Measurements from ENCODE around the gene CFAP61.

CFAP61 gene

GRCh38 chr20:20261159-20261558, 208.8 kb downstream of the CFAP61 start:
- Histone ChIP-seq H3K9me3 (ENCODE audit: severe bottlenecking) (no peaks in the 10 kb centered on the region), H3K27ac (ENCODE audit: poor library complexity, severe bottlenecking) (no peak overlapping the region), H3K4me1 (ENCODE audit: insufficient read depth, poor library complexity, severe bottlenecking) (no peaks in the 10 kb centered on the region), H3K36me3 (ENCODE audit: low read depth) (no peaks in the 10 kb centered on the region), H3K27me3 (ENCODE audit: insufficient read depth, poor library complexity, severe bottlenecking) (no peaks in the 10 kb centered on the region), H3K4me3 (ENCODE audit: severe bottlenecking) (no peak overlapping the region)
- no peak for DNase-seq (ENCODE audit: low spot score)
- ATAC-seq (ENCODE audit: low read depth), result no peak
- no peak for TF ChIP-seq CTCF (IDR thresholded peaks at IDR 0.05; ENCODE audit: poor library complexity, severe bottlenecking)

- ATAC-seq (ENCODE audit: low read depth) (no peak), DNase-seq (ENCODE audit: low spot score) (no peak)
- H3K36me3 ChIP-seq (ENCODE audit: low read depth), result no peaks in the 10 kb centered on the region
- no peaks in the 10 kb centered on the region for H3K9me3 ChIP-seq (ENCODE audit: severe bottlenecking)
- no peaks in the 10 kb centered on the region for H3K27me3 ChIP-seq (ENCODE audit: insufficient read depth, poor library complexity, severe bottlenecking)
- no peak for TF ChIP-seq CTCF (IDR thresholded peaks at IDR 0.05; ENCODE audit: poor library complexity, severe bottlenecking)
- H3K4me3 ChIP-seq (ENCODE audit: severe bottlenecking), result no peak overlapping the region
- no peak overlapping the region for H3K27ac ChIP-seq (ENCODE audit: poor library complexity, severe bottlenecking)
- H3K4me1 ChIP-seq (ENCODE audit: insufficient read depth, poor library complexity, severe bottlenecking), result no peaks in the 10 kb centered on the region
These were observed 212.9 kb downstream of the CFAP61 start for GRCh38 chr20:20265210-20265609.

GRCh38 chr20:20266552-20266951, 214.2 kb downstream of the CFAP61 start:
- H3K27me3 ChIP-seq (ENCODE audit: insufficient read depth, poor library complexity, severe bottlenecking), result no peaks in the 10 kb centered on the region
- TF ChIP-seq CTCF (IDR thresholded peaks at IDR 0.05; ENCODE audit: poor library complexity, severe bottlenecking), result no peak
- DNase-seq (ENCODE audit: low spot score), result no peak
- no peaks in the 10 kb centered on the region for H3K9me3 ChIP-seq (ENCODE audit: severe bottlenecking)
- H3K27ac ChIP-seq (ENCODE audit: poor library complexity, severe bottlenecking), result no peak overlapping the region
- no peak for ATAC-seq (ENCODE audit: low read depth)
- H3K4me1 ChIP-seq (ENCODE audit: insufficient read depth, poor library complexity, severe bottlenecking), result no peaks in the 10 kb centered on the region
- no peak overlapping the region for H3K4me3 ChIP-seq (ENCODE audit: severe bottlenecking)
- H3K36me3 ChIP-seq (ENCODE audit: low read depth), result no peaks in the 10 kb centered on the region

- no peaks in the 10 kb centered on the region for H3K4me1 ChIP-seq (ENCODE audit: insufficient read depth, poor library complexity, severe bottlenecking)
- H3K9me3 ChIP-seq (ENCODE audit: severe bottlenecking), result no peaks in the 10 kb centered on the region
- DNase-seq (ENCODE audit: low spot score) (no peak), ATAC-seq (ENCODE audit: low read depth) (peak; percentile 41; the same call in 1 of the 3 replicates)
- no peak for TF ChIP-seq CTCF (IDR thresholded peaks at IDR 0.05; ENCODE audit: poor library complexity, severe bottlenecking)
- no peak overlapping the region for H3K27ac ChIP-seq (ENCODE audit: poor library complexity, severe bottlenecking)
- H3K4me3 ChIP-seq (ENCODE audit: severe bottlenecking), result no peak overlapping the region
- no peaks in the 10 kb centered on the region for H3K27me3 ChIP-seq (ENCODE audit: insufficient read depth, poor library complexity, severe bottlenecking)
- H3K36me3 ChIP-seq (ENCODE audit: low read depth), result no peaks in the 10 kb centered on the region
These were observed 215.5 kb downstream of the CFAP61 start for GRCh38 chr20:20267685-20268370.

- DNase-seq (ENCODE audit: low spot score) (no peak), ATAC-seq (ENCODE audit: low read depth) (no peak)
- H3K9me3 ChIP-seq (ENCODE audit: severe bottlenecking), result no peaks in the 10 kb centered on the region
- no peak overlapping the region for H3K4me3 ChIP-seq (ENCODE audit: severe bottlenecking)
- no peak overlapping the region for H3K27ac ChIP-seq (ENCODE audit: poor library complexity, severe bottlenecking)
- peaks cover 7% of the 10 kb centered on the region for H3K27me3 ChIP-seq (ENCODE audit: insufficient read depth, poor library complexity, severe bottlenecking)
- H3K4me1 ChIP-seq (ENCODE audit: insufficient read depth, poor library complexity, severe bottlenecking), result no peaks in the 10 kb centered on the region
- TF ChIP-seq CTCF (IDR thresholded peaks at IDR 0.05; ENCODE audit: poor library complexity, severe bottlenecking), result no peak
- no peaks in the 10 kb centered on the region for H3K36me3 ChIP-seq (ENCODE audit: low read depth)
These were observed 218.9 kb downstream of the CFAP61 start for GRCh38 chr20:20271271-20271670.
